ENCODE measurements around the gene AGPAT3. TPM values are rescaled to one million over a fixed set of nuclear protein-coding genes. Genes with fewer than 3 reads are reported as not detected.

The AGPAT3 gene
- polyA plus RNA-seq, 1 donor = 70.7 TPM

DNA sequence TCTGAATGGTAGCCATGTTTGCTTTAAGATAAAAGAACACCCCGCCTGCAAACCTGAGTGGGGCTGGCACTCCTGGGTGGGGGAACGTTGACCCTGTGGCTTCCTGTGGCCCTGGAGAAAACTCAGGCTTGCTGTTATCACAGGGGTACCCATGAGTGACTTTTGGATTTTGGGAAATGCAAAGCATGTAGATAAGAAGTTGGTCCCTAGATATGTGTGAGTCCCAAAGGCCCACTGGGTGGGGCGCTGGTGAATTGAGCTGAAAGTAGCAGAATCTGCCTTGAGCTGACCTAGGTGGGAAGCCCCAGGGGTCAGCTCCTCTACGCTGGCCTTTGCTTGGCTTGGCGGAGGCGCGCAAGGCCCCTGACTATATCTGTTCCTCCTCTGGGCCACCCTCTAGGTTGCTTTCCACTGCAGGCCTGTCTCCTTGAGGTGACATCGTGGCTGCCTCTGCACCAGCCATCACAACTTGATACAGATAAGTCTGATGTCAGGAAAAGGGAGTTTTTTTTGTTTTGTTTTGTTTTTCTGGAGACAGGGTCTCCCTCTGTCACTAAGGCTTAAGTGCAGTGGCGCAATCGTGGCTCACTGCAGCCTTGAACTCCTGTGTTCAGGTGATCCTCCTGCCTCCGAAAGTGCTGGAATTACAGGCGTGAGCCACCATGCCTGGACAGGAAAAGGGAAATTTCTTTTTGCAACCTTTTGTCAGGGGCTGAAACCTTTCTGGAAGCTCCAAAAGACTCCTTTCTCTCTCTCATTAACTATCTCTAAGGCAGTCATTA lies 72.2 kb downstream of the AGPAT3 start:
- DNase-seq = no peak

DNA sequence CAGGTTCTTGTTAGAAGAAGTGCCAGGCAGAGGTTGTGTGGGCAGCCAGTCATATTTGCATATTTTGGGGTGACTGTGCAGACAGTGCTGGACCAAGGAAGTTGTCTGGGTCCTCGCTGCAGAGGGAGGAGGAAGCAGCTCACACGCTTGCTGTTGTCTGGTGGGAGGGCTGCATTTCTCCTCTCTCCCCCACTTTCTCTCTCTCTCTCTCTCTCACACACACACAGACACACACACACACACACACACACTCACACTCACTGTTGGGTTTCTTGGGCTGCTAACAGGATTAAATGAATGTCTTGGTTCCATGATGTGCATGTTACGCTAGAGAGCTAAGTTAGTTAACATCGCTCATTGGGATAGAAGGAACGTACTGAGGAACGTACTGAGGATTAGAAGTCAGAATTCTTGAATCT lies 72.9 kb downstream of the AGPAT3 start:
- DNase-seq = no peak

DNA sequence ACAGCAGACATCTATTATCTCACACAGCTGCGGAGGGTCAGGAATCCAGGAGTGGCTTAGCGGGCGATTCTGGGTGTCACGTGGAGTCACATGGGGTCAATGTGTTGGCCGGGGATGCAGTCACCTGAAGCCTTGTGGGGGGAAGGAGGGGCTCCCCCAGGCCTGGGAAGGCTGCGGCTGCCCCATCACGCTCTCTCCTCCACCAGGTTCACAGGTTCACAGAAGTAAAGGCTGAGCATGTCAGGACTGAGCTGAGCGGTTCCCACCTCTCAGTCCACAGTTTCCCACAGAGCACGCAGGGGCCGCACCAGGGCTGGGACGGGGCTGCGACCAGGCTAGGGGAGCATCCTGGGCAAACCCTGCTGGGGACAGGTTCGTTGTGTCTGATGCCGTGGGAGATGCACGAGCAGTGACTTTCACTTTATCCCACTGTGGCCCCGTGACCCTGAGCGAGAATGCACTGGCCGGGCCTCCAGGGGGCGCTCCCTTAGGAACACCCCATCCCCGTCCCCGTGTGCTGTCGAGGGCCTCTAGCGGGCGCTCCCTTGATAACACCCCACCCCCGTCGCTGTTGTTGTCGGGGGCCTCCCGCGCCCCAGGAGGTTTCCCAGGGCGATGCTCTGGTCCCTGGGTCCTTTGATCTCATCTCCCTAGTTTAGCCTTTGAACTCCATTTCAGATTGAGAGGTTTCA lies 73.9 kb downstream of the AGPAT3 start:
- DNase-seq = no peak

DNA sequence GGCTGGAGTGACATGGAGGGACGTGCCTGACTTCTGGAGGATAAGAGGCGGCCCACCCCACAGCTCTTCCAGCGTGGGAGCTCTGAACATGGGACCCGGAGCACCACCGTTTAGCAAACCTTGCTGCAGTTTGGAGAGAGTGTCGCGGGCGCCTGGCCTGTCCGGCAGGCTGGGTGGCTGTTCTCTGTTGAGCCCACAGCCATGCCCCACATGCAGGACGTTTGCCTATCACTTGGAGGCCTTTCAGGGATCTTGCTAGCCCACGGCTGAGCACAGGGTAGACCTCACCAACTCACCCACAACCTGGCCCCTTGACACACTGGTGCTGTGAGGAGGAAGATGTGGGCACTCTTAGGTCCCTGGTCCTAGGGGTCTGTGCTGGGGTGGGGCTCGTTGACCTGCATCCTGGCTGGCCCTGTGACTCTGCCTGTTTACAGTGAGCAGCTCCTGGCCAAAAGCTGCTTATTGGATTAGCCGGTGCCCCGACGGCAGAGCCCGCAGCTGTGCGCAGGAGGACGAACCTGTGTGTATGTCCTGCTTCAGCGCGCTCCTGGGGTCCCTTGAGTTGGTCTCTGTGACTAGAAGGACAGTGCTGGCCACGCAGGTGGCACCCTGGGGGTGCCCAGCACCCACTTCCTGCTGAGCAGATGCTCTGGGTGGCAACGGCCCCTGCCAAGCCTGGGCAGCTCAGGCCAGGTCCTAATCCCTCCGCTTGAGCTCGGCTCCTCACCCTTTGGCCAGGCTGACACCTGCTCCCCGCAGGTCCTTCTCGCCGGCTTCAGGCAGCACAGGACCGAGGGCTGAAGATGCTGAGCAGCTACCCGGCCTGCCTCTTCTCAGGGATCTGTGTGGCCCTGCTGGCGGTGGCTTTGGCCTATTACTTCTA lies 74.7 kb downstream of the AGPAT3 start:
- no peak for DNase-seq

DNA sequence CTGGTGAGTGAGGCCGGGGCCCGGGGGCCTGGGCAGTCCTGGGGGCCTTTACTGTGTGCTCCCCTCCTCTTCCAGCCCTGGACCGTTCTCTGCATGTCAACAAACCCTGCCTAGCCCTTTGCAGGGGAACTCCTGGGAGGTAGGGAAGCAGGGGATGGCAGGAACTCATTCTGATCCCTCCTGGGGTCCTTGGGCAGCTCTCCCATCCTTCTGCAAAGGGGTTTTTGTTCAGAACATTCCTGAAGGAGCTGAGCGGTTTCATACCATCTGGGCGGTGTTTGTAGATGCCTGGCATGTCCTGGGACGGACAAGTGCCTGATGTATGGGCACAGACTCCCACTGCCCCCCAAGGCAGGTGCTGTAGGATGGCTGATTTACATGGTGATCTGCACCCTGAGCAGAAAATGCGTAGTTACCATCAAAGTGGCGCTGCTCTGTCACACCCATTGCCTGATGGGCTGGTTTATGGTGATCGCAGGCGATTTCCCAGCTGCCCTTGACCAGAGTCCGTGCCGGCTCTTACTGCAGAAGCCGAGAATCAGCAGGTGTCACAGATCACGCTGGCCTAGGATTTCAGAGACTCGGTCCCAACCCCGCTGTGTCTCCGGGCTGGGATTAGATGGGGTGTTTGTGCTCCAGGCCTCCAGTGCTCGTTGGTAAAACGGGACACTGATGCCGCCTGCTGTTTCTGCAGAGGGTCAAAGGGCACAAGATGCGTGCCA lies 75.5 kb downstream of the AGPAT3 start:
- no peak for DNase-seq

DNA sequence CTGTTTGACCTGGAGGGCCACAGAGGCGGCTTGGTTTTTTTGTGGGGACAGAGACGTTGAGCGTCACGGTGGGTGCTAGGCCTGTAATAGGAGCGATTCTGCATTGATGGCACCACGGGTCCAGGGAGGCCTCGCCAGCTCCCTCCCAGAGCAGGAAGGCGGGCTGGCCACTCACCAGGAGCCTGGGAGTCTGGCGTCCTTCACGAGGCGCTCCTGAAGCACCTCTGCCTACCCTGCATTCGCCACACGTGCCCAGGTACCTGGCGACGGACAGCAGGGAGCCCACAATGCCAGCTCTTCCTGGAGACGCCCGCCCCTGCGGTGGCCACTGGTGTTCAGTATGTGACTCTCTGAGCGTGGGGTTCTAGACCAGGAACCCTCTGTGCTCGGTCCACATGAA lies 77.2 kb downstream of the AGPAT3 start:
- DNase-seq = no peak

DNA sequence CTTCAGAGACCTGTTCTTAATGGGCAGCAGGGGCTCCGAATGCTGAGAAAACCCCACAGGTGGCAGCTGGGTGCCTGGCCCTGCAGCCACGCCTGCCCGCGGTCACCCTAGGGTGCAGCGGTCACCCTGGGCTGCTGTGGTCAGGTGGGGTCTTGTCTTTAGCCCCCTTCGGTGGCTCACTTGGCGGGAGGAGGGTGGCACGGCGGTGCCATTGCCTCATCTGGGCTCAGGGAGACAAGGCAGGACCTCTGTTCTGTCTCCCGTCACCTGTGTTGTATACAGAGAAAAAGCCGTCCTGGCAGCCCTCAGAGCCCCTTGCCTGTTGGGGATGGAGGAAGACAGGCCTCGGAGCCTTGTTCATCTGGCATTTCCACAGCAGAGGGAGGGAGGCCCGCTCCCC lies 77.6 kb downstream of the AGPAT3 start:
- no peak for DNase-seq

DNA sequence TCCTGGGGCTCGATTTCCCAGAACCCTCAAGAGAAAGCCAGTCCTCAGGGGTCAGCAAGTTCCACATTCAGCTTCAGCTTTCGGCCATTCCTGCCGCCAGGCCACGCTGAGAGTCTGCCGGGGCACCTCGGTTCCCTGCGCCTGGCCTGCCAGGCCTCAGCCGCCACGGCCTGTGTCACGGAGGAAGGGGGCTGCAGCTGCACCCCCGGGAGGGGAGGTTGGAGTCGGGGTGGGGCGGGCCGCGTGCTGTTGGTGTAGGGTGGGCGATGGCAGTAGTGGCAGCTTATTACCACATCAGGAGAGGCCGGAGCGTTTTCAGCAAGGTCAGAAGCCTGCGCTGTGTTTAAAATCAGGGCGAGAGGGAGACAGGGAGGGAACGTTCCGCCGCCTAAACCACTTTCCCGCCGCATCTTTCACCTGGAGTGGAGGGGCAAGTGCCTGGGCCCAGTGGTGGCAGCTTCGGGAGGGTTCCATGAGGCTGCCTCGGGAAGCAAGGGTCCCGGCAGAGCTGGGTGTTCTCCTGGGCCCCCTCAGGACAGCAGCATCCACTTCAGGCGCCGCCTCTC lies 78.6 kb downstream of the AGPAT3 start:
- no peak for DNase-seq

DNA sequence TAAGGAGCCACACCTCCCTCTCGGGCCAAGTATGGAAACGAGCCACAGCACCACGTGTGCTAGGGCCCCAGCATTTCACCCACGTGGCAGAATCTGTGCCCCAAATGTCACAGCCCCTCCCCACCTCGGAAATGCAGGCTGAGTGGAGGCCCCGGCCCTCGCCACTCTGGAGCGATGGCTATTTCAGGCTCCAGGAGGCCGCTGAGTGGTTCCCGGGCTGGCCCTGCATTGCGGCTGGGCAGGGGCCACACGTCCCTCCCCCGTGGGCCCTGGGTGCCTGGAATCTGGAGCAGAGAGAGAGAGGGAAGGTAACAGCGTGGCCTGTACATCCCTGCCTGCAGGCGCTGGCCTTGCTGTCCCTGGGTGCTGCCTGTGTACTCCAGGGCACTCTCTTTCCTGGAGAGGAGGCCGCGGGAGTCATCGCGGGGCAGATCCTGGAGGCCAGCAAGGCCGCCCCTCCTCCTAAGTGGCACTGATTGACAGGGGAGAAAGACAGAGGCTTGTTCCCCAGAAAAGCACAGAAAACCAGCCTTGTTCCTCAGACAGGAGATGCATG lies 79.1 kb downstream of the AGPAT3 start:
- no peak for DNase-seq

DNA sequence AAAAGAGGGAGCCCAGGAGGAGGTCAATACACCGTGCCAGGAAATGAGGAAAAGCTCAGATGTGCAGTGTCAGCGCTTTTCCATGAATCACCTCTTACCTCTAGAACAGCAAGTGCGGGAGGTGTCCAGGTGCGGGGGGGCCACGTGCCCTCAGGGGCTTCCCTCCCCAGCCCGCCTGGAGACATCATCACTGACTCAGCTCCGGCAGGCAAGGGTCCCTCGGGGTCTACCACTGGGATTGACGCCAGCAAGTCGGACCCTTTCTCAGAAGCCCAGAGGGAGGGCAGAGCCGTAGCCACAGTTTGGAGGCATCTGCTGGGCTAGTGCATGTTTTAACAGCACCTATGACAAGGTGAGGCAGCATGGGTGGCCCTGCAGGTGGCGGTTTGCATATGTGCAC lies 79.7 kb downstream of the AGPAT3 start:
- no peak for DNase-seq

DNA sequence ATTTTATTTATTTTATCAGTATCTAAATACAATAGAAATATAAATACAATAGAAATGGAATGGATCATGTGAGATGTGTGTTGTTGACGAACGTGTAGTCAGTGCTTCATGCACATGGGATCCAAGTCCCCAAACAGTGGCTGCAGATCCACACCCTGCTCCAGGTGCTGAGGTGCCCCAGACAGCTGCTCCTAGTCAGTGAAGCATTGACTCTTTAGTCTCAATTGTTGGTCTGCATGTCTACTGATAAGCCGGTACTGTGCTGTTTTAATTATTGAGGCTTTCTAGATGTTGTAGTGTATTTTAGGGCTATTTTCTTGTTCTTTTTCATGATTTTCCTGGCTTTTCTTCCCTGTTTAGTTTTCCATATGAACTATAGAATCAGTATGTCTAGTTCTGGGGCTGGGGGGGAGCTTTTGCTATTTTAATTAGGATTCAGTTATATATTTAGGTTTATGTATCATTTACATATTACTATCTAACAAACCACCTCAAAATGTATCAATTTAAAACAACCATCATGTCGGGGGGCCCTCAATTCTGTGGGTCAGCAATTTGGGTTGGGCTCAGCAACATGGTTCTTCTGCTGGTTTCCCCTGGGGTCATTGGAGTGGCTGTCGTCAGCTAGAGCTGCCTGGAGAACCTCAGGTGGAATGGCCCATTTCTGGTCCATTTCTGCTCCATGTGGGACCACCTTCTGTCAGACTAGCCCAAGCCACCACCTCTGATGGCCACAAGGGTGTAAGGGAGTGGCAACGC lies 83.9 kb downstream of the AGPAT3 start:
- DNase-seq = no peak

DNA sequence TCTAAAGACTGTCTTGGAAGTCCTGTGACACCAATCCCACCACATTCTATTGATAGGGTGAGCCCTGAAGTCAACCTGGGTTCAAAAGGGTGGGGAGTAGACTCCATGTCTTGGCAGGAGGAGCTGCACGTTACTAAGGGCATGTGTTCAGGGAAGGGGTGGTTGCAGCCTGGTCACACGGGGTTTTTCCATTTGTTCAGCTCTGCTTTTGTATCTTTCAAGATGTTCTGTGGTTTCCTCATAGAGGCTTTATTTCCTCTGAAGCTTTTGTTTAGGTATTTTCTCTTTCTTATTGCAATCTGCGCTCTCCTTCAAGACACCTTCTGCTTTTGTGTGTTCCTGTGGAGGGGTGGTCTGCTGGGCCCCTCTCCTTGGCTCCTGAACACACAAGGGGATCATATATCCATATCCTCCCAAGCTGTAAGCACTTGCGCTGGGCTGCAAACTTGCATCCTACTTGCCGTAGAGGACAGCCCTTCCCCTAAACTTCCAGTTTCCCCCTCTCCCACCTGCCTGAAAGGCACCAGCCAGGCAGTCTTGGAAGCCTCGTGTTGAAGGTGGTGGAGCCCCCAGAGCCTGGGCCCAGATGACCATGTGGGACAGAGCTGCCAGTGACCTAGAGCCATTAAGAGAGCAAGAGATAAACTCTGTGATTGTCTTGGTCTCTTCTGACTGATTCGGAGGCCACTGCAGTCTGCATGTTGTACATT lies 84.6 kb downstream of the AGPAT3 start:
- DNase-seq = no peak

DNA sequence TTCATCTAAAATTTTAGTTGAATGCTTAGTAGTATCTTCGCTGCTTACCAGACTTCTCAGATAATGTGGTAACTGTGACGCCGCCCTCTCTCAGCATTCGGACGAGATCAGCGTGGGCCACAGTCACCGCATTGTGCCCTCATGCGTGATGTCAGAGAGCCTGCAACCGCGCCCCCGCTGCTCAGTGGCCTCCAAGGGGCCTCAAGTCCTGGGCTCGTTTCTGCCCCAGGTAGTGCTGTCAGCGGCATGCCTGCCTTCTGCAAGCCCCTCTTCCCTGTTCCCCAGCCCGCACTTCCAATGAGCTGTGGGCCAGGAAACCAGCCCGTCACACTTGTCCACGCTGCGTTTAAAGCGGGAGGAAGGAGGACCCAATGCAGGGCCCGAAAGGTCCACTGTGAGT lies 85.5 kb downstream of the AGPAT3 start:
- no peak for DNase-seq

DNA sequence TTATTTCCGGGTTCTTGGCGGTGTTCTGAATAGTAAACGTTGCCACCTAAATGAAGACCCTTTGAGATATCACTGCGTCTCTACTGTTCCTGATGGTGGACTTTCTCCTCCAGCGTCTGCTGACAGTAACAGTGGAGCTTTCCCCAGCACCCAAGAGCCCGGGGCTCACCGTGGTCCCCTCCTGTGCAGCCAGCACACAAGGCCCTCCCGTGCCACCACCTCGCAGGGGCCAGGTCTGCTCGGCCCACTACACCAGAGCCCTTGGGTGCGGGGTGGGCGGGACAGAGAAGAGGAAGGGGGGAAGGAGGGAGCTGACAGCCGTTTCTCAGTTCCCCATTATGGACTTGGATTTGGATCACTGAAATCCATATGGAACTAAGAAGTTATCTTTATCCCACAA lies 85.9 kb downstream of the AGPAT3 start:
- DNase-seq = no peak

DNA sequence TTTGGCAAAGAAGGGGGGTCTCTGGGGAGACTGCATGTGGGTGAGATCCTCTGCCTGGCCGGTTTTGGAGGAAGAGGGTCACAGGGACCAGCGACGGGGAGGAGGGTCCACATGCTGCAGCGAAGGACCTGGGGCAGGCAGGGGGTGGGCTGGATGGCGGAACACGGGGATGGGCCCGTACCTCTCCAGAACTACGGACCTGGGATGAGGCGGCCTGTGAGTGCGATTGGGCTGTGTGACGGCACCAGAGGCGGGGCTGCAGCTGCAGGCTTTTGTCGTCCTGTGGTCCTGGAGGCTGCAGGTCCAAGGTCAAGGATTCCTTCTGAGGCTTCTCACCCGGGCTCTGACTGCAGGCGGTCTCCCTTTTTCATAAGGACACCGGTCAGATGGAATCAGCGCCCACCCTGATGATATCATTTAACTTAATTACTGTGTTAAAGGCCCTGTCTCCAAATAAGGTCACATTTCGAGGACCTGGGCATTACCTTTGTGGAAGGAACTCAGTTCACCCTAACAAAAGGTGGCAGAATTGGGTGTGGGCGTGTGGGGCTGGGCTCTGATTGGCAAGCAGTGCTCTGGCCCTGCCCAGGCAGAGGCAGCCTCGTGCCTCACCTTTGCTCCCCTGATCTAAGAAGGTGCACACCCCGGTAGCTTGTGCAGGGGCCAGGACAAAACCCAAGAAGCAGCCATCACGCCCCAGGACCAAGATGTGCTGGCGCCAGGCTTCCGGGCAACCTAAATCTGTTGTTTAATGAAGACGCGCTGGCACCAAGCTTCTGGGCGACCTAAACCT lies 87.1 kb downstream of the AGPAT3 start:
- DNase-seq = no peak

DNA sequence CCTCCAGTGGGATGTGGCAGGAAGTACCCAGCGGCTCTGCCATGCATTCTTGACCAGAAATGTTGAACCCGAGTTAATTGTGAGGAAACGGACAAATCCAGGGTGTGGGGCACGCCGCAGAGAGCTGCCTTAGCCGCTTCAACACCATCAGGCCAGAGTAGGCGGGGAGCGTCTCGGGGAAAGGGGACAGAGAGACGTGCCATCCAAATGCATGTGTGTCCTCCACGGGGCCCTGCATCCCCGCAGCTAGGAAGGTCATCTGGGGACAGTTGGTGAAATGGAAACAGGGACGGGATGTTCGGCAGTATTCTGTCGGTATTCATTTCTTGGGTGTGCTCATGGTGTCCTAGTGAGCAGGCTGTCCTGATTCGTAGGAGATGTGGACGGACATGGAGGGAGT lies 88.0 kb downstream of the AGPAT3 start:
- DNase-seq = no peak

DNA sequence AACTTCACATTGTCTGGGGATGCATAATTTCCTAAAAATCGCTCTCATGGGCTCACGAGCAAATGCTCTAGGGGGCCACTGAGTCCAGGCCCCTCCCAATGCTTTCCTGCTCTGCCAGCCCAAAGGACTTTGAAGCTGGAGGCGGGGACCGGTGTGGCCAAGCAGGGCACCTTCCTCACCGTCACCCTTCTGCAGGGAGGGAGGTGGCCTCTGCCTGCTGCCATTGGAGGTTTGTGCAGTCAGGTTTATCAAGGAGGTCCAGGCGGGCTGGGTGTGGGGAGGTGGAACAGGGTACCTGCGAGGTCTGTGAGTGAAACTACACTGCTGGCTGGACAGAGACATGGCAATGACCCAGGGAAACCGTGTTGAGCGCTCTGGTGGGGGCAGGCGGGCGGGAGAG lies 89.0 kb downstream of the AGPAT3 start:
- no peak for DNase-seq

DNA sequence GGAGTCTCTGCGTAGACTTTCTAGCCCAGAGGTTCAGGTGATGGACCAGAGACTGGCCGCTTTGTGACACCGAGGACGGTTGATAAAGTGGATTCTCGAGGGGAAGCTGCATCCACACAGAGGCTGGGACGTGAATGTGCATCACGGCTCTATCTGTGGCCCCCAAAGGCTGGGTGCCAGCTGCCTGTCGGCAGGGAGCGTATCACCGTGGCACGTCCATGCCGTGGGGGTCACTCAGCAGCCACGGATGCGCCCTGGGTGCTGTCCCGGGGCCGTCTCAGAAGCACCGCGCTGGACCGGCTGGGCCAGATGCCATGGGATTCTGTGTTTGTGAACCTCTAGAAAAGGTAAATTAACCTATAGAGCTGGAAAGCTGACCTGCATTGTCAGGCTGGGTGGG lies 89.9 kb downstream of the AGPAT3 start:
- DNase-seq = no peak

DNA sequence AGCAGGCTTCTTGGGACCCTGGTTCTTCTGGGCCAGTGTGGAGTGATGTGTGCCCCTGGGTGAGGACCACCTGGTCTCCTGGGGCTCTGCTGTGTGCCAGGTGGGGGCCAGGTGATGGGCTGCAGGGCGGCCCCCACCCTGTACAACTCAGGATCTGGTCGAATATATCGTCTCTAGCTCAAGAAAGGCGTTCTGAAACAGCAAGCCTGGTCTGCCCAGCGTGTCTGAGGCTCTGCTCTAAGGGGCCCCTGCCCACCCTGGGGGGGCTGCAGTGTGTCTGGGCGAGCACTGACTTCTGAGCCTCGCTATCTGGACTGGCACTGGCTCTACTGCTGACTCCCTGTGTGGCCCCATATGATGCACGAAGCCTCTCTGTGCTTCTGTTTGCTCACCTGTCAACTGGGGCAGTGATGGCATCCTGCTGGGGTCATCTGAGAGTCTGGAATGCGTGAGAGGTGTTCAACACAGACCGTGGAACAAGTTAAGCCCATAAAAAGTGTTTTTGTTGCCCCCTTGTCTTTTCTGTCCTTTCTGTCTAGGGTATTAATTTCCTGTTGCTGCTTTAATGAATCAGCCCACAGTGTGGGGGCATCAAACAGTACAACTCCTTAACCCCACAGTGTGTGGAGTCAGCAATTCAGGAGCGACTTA lies 91.1 kb downstream of the AGPAT3 start:
- DNase-seq = peak; percentile 55
